ENCODE data around the gene MFSD12. TPM values are rescaled to one million over a fixed set of nuclear protein-coding genes. Genes with fewer than 3 reads are reported as not detected.

Gene MFSD12
- total RNA-seq, 2 experiments from 2014 or later = 31.3 to 34.0 TPM

- Mint-ChIP-seq H3K27me3 (ENCODE audit: low read depth) (no peaks in the 10 kb centered on the region), H3K4me1 (ENCODE audit: low read depth) (no peaks in the 10 kb centered on the region), H3K27ac (no peak overlapping the region), H3K4me3 (no peak overlapping the region), H3K36me3 (ENCODE audit: low read depth) (peaks cover 16% of the 10 kb centered on the region), H3K9me3 (no peaks in the 10 kb centered on the region)
- CTCF ChIA-PET = no interaction called here
- DNase-seq = no peak
- intact Hi-C loops (cut with micrococcal nuclease) = no loop called here
These were observed 19.0 kb downstream of the MFSD12 start for GRCh38 chr19:3538258-3538929.

- no peaks in the 10 kb centered on the region for H3K27me3 Mint-ChIP-seq (ENCODE audit: low read depth)
- no peak for DNase-seq
- intact Hi-C loops (cut with micrococcal nuclease) = no loop called here
- no peak overlapping the region for H3K4me3 Mint-ChIP-seq
- H3K4me1 Mint-ChIP-seq (ENCODE audit: low read depth) = no peaks in the 10 kb centered on the region
- peaks cover 16% of the 10 kb centered on the region for H3K36me3 Mint-ChIP-seq (ENCODE audit: low read depth)
- no peak overlapping the region for H3K27ac Mint-ChIP-seq
- no peaks in the 10 kb centered on the region for H3K9me3 Mint-ChIP-seq
- CTCF ChIA-PET = interaction anchor here (1.6 kb wide), 1 partner anchor 11 kb away, joined by 3 read pairs; no protein-coding TSS in a partner anchor
These were observed 19.7 kb downstream of the MFSD12 start for GRCh38 chr19:3537438-3538240.

GRCh38 chr19:3537101-3537437 is 20.3 kb downstream of the MFSD12 start:
- CTCF ChIA-PET = interaction anchor here (1.6 kb wide), 1 partner anchor 12 kb away, joined by 3 read pairs; no protein-coding TSS in a partner anchor
- Mint-ChIP-seq H3K4me3 (no peak overlapping the region), H3K9me3 (no peaks in the 10 kb centered on the region), H3K27ac (no peak overlapping the region), H3K27me3 (ENCODE audit: low read depth) (no peaks in the 10 kb centered on the region), H3K4me1 (ENCODE audit: low read depth) (no peaks in the 10 kb centered on the region), H3K36me3 (ENCODE audit: low read depth) (peaks cover 17% of the 10 kb centered on the region)
- intact Hi-C loops (cut with micrococcal nuclease) = no loop called here
- DNase-seq = no peak

- CTCF ChIA-PET = interaction anchor here (1.6 kb wide), 1 partner anchor 12 kb away, joined by 3 read pairs; no protein-coding TSS in a partner anchor
- DNase-seq = no peak
- no peak overlapping the region for H3K4me3 Mint-ChIP-seq
- intact Hi-C loops (cut with micrococcal nuclease) = no loop called here
- no peaks in the 10 kb centered on the region for H3K27me3 Mint-ChIP-seq (ENCODE audit: low read depth)
- H3K9me3 Mint-ChIP-seq = no peaks in the 10 kb centered on the region
- no peaks in the 10 kb centered on the region for H3K4me1 Mint-ChIP-seq (ENCODE audit: low read depth)
- H3K27ac Mint-ChIP-seq = peak overlapping the region; percentile 30
- peaks cover 17% of the 10 kb centered on the region for H3K36me3 Mint-ChIP-seq (ENCODE audit: low read depth)
These were observed 20.8 kb downstream of the MFSD12 start for GRCh38 chr19:3536429-3537100.

- intact Hi-C loops (cut with micrococcal nuclease) = no loop called here
- no peak for DNase-seq
- H3K4me3 Mint-ChIP-seq = no peak overlapping the region
- CTCF ChIA-PET = interaction anchor here (1.6 kb wide), 1 partner anchor 13 kb away, joined by 3 read pairs; no protein-coding TSS in a partner anchor
- H3K36me3 Mint-ChIP-seq (ENCODE audit: low read depth) = peaks cover 17% of the 10 kb centered on the region
- H3K27me3 Mint-ChIP-seq (ENCODE audit: low read depth) = no peaks in the 10 kb centered on the region
- no peaks in the 10 kb centered on the region for H3K4me1 Mint-ChIP-seq (ENCODE audit: low read depth)
- no peaks in the 10 kb centered on the region for H3K9me3 Mint-ChIP-seq
- peak overlapping the region; percentile 30 for H3K27ac Mint-ChIP-seq
These were observed 21.4 kb downstream of the MFSD12 start for GRCh38 chr19:3535981-3536380.

- intact Hi-C loops (cut with micrococcal nuclease) = no loop called here
- Mint-ChIP-seq H3K27me3 (ENCODE audit: low read depth) (no peaks in the 10 kb centered on the region), H3K4me1 (ENCODE audit: low read depth) (no peaks in the 10 kb centered on the region), H3K27ac (no peak overlapping the region), H3K36me3 (ENCODE audit: low read depth) (peaks cover 17% of the 10 kb centered on the region), H3K9me3 (no peaks in the 10 kb centered on the region), H3K4me3 (no peak overlapping the region)
- DNase-seq = no peak
- CTCF ChIA-PET = no interaction called here
These were observed 21.8 kb downstream of the MFSD12 start for GRCh38 chr19:3535563-3535965.

- CTCF ChIA-PET = no interaction called here
- Mint-ChIP-seq H3K4me1 (ENCODE audit: low read depth) (no peaks in the 10 kb centered on the region), H3K9me3 (no peaks in the 10 kb centered on the region), H3K36me3 (ENCODE audit: low read depth) (peaks cover 17% of the 10 kb centered on the region), H3K27ac (no peak overlapping the region), H3K4me3 (no peak overlapping the region), H3K27me3 (ENCODE audit: low read depth) (no peaks in the 10 kb centered on the region)
- intact Hi-C loops (cut with micrococcal nuclease) = no loop called here
- DNase-seq = no peak
These were observed 22.2 kb downstream of the MFSD12 start for GRCh38 chr19:3535235-3535535.

GRCh38 chr19:3534375-3535234 is 22.8 kb downstream of the MFSD12 start:
- Mint-ChIP-seq H3K9me3 (no peaks in the 10 kb centered on the region), H3K4me3 (no peak overlapping the region), H3K4me1 (ENCODE audit: low read depth) (no peaks in the 10 kb centered on the region), H3K27me3 (ENCODE audit: low read depth) (no peaks in the 10 kb centered on the region), H3K36me3 (ENCODE audit: low read depth) (peaks cover 15% of the 10 kb centered on the region), H3K27ac (no peak overlapping the region)
- intact Hi-C loops (cut with micrococcal nuclease) = no loop called here
- DNase-seq = no peak
- CTCF ChIA-PET = no interaction called here

- no peak for DNase-seq
- no peak overlapping the region for H3K27ac Mint-ChIP-seq
- no peaks in the 10 kb centered on the region for H3K9me3 Mint-ChIP-seq
- CTCF ChIA-PET = no interaction called here
- H3K27me3 Mint-ChIP-seq (ENCODE audit: low read depth) = no peaks in the 10 kb centered on the region
- no peaks in the 10 kb centered on the region for H3K4me1 Mint-ChIP-seq (ENCODE audit: low read depth)
- H3K4me3 Mint-ChIP-seq = no peak overlapping the region
- peaks cover 11% of the 10 kb centered on the region for H3K36me3 Mint-ChIP-seq (ENCODE audit: low read depth)
- intact Hi-C loops (cut with micrococcal nuclease) = no loop called here
These were observed 23.7 kb downstream of the MFSD12 start for GRCh38 chr19:3533563-3534216.

GRCh38 chr19:3533033-3533432 is 24.4 kb downstream of the MFSD12 start:
- intact Hi-C loops (cut with micrococcal nuclease) = no loop called here
- DNase-seq = no peak
- Mint-ChIP-seq H3K9me3 (no peaks in the 10 kb centered on the region), H3K27ac (no peak overlapping the region), H3K36me3 (ENCODE audit: low read depth) (peaks cover 6% of the 10 kb centered on the region), H3K27me3 (ENCODE audit: low read depth) (no peaks in the 10 kb centered on the region), H3K4me3 (no peak overlapping the region), H3K4me1 (ENCODE audit: low read depth) (no peaks in the 10 kb centered on the region)
- CTCF ChIA-PET = interaction anchor here (0.6 kb wide), 1 partner anchor 362 kb away, joined by 3 read pairs; no protein-coding TSS in a partner anchor

GRCh38 chr19:3532154-3532786 is 25.1 kb downstream of the MFSD12 start:
- H3K27me3 Mint-ChIP-seq (ENCODE audit: low read depth) = no peaks in the 10 kb centered on the region
- no peaks in the 10 kb centered on the region for H3K4me1 Mint-ChIP-seq (ENCODE audit: low read depth)
- DNase-seq = no peak
- no peak overlapping the region for H3K27ac Mint-ChIP-seq
- intact Hi-C loops (cut with micrococcal nuclease) = no loop called here
- no peak overlapping the region for H3K4me3 Mint-ChIP-seq
- CTCF ChIA-PET = no interaction called here
- peaks cover 4% of the 10 kb centered on the region for H3K36me3 Mint-ChIP-seq (ENCODE audit: low read depth)
- H3K9me3 Mint-ChIP-seq = no peaks in the 10 kb centered on the region
